Rectal smooth muscle tissue (tissue), 1 donor: ENCODE measurements around the gene ANGPTL4.
A peak's percentile ranks its signal among the peaks of the same experiment; 100 is the strongest.
"Not testable (repeated sequence)": the region's sequence is repeated elsewhere in the genome, so short reads cannot be mapped to it uniquely, and the experiment has no call there.

Source experiments
- H3K27ac ChIP-seq: one replicate; pipeline ENCODE4 v1.7.0; 2013; ENCODE audit warnings: low read depth, low read length, inconsistent platforms
- H3K27me3 ChIP-seq: one replicate; pipeline ENCODE4 v1.7.0; 2013; ENCODE audit warnings: low read length; ENCODE audit not compliant: control insufficient read depth, insufficient read depth
- H3K36me3 ChIP-seq: one replicate; pipeline ENCODE4 v1.7.0; 2013; ENCODE audit warnings: low read length; ENCODE audit not compliant: control insufficient read depth, insufficient read depth
- H3K4me1 ChIP-seq: one replicate; pipeline ENCODE4 v1.7.0; 2013; ENCODE audit warnings: low read length; ENCODE audit not compliant: control insufficient read depth, insufficient read depth
- H3K4me3 ChIP-seq: one replicate; pipeline ENCODE4 v1.7.0; 2013; ENCODE audit warnings: low read length
- H3K9ac ChIP-seq: one replicate; pipeline ENCODE4 v1.7.0; 2013; ENCODE audit warnings: low read length

ANGPTL4 gene

DNA sequence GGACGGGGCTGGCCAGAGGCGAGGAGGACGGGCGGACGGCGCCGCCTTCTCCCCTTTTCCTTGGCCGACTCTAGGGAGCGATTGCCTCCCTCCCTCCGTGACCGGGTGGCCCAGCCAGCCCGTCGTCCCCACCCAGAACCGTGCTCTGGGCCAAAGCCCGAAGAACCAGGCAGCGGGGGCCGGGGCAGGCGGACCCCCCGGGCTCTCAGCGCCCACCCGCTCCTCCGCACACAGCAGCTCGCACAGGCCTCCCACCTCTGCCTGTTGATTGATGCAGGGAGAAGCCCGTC, 39.8 kb downstream of the ANGPTL4 start:
- Histone ChIP-seq H3K36me3 (peaks cover 19% of the 10 kb centered on the region), H3K4me1 (no peaks in the 10 kb centered on the region), H3K4me3 (peak overlapping the region; percentile 21), H3K27me3 (no peaks in the 10 kb centered on the region), H3K27ac (no peak overlapping the region), H3K9ac (no peak overlapping the region)

DNA sequence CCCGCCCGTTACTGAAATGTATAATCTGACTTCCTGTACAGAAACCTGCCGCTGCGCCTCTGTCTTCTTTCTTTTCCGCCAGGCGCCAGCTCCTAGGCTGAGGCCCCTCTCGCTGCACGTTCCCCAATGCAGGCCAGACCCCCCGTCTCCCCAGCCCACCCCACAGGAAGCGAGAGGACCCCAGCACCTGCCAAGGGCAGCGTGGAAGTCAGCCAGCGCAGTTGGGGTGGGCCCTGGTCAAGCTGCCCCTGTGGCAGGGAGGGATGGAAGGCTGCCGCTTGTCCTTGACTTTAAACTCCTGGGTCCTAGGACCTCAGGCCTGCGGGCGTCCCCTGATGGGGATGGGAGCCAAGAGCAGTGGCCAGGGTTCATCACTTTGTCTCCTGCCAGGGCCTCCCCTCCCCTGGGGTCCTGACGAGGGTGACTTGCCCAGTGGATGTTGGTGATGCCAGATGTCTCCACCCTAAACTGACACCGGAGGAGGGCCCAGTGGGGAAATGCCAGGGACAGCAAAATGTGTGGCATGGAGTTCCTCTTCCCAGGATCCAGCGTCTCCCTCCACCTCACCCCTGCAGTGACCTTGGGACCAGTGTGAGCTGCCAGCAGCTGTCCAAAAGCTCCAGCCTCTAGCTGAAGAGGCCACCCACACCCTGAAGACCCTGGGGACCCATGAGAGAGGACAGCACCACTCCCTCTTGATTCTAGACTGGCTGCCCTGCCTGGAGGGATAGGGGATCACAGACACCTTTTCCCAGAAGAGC, 40.6 kb downstream of the ANGPTL4 start:
- H3K4me1 ChIP-seq: no peaks in the 10 kb centered on the region
- peaks cover 17% of the 10 kb centered on the region for H3K36me3 ChIP-seq
- no peak overlapping the region for H3K27ac ChIP-seq
- no peaks in the 10 kb centered on the region for H3K27me3 ChIP-seq
- no peak overlapping the region for H3K9ac ChIP-seq
- H3K4me3 ChIP-seq: no peak overlapping the region

DNA sequence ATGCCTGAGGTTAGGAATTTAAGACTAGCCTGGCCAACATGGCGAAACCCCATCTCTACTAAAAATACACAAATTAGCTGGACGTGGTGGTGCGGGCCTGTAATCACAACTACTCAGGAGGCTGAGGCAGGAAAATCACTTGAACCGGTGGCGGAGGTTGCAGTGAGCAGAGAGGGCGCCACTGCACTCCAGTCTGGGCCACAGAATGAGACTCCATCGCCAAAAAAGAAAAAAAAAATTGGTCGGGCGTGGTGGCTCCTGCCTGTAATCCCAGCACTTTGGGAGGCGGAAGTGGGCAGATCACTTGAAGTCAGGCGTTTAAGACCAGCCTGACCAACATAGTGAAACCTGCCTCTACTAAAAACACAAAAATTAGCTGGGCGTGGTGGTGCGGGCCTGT, 46.8 kb downstream of the ANGPTL4 start:
- not testable (repeated sequence) for H3K4me3 ChIP-seq, H3K27ac ChIP-seq, H3K27me3 ChIP-seq, H3K9ac ChIP-seq, H3K36me3 ChIP-seq, H3K4me1 ChIP-seq

DNA sequence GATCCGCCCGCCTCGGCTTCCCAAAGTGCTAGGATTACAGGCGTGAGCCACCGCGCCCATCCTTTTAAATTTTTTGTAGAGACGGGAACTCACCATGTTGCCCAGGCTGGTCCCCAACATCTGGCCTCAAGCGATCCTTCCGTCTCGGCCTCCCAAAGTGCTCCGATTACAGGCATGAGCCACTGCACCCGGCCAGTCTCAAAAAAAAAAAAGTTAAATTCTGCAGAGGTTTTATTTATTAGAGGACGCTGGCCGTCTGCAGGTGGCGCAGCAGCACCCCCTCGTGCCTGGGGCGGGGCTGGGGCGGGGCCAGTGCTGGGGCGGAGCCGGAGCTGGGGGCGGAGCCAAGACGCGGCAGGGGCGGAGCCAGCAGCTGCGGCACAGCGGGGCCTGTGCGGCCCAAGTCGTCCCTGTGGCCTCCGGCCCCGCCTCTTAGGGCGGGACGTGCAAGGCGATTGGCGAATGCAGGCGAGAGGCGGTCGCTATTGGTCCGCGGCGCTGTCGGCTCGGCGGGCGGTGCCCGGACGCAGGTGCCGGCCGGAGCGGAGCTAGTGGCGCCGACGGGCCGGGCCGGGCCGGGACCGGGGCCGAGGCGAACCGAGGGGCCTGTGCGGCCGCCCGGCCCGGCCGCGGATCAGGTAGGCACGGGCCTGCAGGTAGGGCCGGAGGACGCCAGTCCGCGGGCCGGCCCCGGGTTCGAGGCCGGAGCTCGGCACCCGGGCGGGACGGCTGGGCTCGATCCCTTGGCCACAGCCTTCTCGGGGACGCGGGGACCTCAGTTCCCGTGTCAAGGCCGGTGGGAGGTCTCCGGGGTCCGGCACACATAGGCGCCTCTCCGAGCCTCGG, 49.1 kb downstream of the ANGPTL4 start, which contains the start of gene MARCHF2:
Gene MARCHF2 (plus strand): TSS at position 523 of the 846 bp plus-strand sequence. CDS start 8,536 bp downstream, outside the sequence.
- Histone ChIP-seq H3K36me3 (no peaks in the 10 kb centered on the region), H3K9ac (peak within 1 kb of the TSS; percentile 87), H3K27me3 (no peaks in the 10 kb centered on the region), H3K27ac (peak within 1 kb of the TSS; percentile 50), H3K4me1 (peaks cover 17% of the 10 kb centered on the region), H3K4me3 (peak within 1 kb of the TSS; percentile 93)

DNA sequence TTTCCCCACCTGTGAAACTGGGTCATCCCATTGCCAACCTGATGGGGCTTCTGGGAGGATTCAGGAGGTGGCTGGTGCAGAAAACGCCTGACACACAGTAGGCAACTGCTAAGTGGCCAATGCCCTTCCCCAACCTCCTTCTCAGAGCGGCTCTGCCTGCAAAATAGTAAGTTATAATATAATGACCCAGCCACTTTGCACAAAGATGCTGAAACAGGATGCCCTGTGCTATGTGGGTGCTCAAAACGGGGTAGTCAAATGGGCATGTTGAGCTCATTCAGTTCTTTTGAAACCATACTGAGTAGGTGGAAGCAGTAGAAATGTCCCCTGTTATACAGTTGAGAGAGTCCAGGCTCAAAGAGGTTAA, 49.7 kb downstream of the ANGPTL4 start:
- Histone ChIP-seq H3K36me3 (no peaks in the 10 kb centered on the region), H3K27ac (peak overlapping the region; percentile 50), H3K27me3 (no peaks in the 10 kb centered on the region), H3K9ac (peak overlapping the region; percentile 87), H3K4me3 (peak overlapping the region; percentile 93), H3K4me1 (peaks cover 19% of the 10 kb centered on the region)

DNA sequence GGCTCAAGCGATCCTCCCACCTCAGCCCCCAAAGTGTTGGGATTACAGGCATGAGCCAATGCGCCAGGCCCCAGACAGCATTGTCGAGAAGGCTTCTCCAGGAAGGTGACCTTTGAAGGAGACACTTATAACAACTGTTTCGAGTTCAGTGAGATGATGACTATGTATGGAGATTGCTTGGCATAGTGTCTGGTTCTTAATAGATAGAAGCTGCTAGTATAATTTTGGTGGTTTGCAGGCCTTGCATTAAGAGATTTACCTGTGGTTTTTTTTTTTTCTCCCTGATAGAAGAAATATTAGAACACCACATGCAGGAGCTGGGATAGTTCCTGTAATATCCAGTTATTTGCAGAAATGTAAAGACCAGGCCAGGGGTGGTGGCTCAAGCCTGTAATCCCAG, 52.8 kb downstream of the ANGPTL4 start:
- peaks cover 19% of the 10 kb centered on the region for H3K4me1 ChIP-seq
- no peaks in the 10 kb centered on the region for H3K36me3 ChIP-seq
- H3K27me3 ChIP-seq: no peaks in the 10 kb centered on the region
- peak overlapping the region; percentile 77 for H3K27ac ChIP-seq
- no peak overlapping the region for H3K4me3 ChIP-seq
- no peak overlapping the region for H3K9ac ChIP-seq

DNA sequence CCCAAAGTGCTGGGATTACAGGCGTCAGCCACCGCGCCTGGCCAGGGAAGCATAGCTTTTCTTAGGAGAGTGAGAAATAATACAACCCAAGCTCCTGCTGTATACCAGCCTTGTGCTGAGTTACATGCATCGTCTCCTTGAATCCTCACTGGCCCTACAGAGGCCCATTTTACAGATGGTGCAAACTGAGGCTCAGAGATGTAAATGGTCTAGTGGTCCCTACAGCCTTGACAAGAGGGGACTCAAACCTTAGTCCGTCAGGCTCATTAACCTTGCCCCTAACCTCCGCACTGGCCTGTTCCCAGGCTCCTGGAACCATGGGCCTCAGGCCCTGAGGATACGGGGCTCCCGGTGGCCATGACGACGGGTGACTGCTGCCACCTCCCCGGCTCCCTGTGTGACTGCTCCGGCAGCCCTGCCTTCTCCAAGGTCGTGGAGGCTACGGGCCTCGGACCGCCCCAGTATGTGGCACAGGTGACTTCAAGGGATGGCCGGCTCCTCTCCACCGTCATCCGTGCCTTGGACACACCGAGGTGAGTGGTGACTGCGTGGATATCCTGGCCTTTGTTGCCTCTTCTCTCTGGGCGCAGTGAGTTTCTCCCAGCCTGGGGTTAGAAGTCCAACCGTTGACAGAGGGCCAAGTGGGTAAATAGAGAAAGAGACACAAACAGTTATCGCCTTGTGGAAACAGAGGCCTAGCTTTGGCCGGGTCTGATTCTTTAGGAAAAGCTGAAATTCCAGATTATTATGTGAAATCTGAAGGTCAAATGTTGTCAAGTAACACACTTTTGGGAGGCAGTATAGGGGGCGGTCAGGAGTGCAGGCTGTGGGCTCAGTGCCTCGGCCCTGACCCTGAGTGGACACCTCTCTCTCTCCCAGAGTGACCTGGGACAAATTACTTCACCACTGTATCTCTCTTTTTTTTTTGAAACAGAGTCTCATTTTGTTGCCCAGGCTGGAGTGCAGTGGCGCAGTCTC, 57.8 kb downstream of the ANGPTL4 start:
- no peak overlapping the region for H3K4me3 ChIP-seq
- no peak overlapping the region for H3K27ac ChIP-seq
- H3K36me3 ChIP-seq: peaks cover 3% of the 10 kb centered on the region
- H3K9ac ChIP-seq: no peak overlapping the region
- H3K27me3 ChIP-seq: no peaks in the 10 kb centered on the region
- peaks cover 15% of the 10 kb centered on the region for H3K4me1 ChIP-seq

DNA sequence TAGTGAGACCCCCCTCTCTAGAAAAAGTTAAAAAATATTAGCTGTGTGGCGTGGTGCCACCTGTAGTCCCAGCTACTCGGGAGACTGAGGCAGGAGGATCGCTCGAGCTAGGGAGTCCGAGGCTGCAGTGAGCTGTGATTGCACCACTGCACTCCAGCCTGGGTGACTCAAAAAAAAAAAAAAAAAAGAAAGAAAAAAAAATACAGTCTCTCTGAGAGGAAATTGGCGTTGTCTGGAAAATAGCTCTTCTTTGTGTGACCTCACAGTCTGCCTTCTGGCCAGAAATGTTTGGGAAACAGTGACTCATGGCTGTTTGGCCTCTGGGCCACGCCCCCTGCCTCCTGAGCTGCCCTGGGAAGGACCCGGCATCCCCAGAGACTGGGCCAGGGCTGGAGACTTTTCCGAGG, 59.9 kb downstream of the ANGPTL4 start:
- Histone ChIP-seq H3K4me1 (peaks cover 8% of the 10 kb centered on the region), H3K9ac (no peak overlapping the region), H3K27ac (peak overlapping the region; percentile 84), H3K27me3 (no peaks in the 10 kb centered on the region), H3K4me3 (peak overlapping the region; percentile 9), H3K36me3 (peaks cover 3% of the 10 kb centered on the region)
